HG02973 (cell line): ENCODE measurements around the gene FGF6.
"Not testable (repeated sequence)": the region's sequence is repeated elsewhere in the genome, so short reads cannot be mapped to it uniquely, and the experiment has no call there.

Experiments used
- ATAC-seq: cut with Tn5 transposase; IDR thresholded peaks from one replicate; pipeline ENCODE4 v1.9.1; 2021; ENCODE audit warnings: moderate library complexity; ENCODE audit not compliant: unreplicated experiment

Gene FGF6

DNA sequence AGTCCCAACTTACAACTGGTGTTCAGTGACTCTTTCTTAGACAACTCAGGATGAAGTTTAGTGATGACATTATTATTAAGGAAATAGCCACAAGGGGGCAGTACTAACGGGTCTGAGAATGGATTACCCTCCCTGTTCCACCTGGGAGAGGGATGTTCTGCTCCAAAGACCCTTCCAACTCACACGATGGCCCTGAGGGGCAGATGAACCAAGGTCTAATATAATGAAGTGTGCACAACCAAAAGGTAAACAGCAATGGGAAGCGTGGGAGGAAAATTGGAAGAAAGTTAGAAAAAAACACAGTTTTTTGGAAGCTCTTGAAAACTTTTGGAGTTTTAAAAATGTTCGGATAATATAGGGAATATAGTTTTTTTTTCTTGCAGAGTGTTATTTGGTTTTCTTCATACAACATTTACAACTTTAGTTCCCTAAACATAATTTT, 24.0 kb downstream of the FGF6 start:
- no peak for ATAC-seq

DNA sequence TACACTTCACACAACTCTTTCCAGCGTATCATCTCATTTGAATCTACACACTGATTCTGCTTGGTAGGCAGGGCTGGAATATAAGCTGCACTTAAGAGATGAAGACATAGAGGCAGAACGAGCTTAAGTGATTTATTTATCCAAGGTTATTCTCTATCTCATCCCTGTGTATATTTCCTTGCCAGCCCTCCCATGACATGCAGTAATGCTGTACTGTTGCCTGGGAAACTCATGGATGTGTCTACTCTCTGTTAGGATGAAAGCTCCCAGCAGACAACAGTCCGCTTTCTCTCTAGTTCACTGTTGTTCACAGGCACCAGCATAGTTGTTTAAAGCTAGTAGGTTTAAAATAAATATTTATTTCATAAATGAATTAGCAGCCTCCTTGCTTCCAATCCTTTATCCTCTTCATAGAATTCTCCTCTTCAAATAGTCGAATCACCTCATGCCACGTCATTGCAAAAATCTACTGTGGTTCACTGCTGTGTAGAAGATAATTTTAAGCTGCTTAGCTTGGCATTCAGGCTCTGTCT, 25.4 kb downstream of the FGF6 start:
- no peak for ATAC-seq

DNA sequence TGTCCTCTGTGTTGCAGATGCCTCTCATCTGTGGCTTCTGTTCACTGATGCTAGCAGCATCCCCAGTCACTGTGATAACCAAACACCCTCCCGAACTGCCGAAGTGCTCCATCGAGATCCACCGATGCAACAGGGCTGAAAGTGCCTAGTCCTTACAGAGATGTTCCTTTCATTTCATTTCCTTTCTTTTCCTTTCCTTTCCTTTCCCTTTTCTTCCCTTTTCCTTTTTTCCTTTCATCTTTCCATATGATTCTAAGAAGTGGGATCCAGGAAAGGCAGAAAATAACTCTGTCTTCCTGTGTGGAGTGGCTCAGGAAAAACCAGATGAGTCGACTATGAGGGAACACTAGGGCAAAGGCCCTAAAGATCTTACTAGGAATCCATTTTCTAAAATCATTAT, 26.7 kb downstream of the FGF6 start:
- ATAC-seq: no peak

DNA sequence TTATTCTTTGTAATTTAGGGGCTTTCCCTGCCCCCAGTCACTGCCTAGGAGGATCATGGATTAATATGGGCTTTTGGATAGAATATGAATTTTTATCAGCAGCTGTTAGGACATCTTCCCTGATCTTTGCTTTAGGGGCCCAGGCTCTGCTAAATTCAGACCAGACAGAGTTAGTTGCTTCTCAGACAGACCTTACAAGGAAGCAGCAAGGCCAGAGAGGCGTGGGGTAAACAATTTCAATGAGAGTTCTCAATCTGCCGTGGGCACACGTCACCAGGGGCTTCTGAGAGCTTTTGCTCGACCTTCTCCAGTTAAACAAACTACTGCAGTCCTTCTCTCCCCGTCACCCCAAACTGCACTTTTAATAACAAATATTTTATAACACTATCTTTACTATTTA, 27.7 kb downstream of the FGF6 start:
- ATAC-seq: no peak

DNA sequence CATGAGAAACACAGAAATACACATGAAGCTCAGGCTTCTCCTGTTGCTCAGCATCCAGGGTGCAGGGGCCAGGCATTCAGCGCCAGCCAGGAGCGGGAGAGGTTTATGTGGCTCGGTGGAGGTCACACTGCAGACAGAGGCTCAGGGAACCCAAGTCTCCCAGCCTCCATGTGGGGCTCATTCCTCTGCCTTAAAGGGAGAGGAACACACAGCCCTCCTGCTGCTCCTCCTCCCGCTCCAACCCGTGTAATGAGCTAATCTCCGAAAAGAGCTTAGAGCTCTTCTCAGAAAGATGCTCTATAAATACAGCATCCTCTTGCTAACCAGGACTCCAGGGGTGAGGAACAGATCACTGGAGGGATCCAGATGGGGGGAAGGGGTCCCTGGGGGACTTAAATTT, 28.2 kb downstream of the FGF6 start:
- ATAC-seq: no peak

DNA sequence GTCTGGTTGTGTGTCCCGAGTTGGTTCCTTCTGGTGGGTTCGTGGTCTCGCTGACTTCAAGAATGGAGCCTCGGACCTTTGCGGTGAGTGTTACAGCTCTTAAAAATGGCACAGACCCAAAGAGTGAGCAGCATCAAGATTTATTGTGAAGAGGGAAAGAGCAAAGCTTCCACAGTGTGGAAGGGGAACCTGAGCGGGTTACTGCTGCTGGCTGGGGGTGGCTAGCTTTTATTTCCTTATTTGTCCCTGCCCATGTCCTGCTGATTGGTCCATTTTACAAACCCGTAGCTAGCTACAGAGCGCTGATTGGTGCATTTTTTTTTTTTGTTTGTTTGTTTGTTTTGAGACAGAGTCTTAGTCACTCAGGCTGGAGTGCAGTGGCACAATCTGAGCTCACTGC, 29.3 kb downstream of the FGF6 start:
- ATAC-seq: no peak

DNA sequence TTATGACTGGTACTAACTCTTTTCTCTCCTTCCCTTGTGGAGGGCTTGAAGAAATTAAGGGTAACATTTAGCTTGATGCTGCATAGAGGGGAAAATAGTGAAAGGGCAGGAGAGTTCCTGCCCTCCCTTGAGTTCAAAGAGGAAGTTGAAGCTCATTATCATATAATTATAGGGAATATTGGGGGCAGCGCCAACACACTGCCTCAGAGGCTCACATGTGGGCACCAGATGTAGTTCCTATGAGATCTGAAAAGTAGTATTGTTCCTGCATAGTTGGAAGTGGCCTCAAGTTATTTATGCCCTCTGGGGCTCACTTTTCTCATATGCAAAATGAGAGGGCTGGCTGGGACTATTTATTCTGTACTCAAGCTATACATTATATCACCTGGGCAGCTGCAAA, 33.1 kb downstream of the FGF6 start:
- no peak for ATAC-seq

DNA sequence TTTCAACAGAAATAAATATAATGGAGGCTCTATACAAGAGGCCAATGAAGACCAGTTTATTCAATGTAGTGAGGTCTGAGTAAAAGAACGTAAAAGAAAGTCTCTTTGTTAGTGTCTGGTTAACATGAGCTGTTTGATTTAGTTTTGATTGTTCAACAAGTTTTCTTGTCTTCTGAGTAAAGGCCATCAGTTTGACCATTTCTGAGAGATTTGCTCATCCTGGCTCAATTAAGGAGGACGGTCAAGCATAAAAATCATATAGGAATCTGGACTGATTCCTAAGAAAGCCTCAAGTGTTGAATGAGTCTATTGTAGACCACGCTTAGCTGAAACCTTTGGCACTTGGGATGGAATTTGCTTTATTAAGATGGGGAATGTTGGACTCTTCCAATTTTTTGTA, 33.6 kb downstream of the FGF6 start:
- no peak for ATAC-seq

DNA sequence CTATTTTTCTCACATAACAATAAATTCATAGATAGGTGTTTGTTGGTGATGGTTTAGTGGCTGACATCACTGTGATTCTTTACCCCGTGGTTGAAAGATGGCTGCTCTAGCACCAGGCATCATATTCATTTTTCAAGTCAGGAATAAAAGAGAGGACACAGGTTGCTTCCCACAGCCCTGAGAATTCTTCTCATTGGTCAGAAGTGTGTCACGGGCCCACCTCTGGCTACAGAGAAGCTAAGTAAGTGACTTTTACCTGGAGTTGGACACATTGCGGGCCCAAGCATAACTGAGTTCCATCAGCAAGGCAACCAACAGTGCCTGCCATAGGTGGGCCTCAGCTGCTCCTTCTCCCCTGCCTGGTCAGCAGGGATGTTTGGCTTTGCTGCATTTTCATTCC, 38.5 kb downstream of the FGF6 start:
- no peak for ATAC-seq

DNA sequence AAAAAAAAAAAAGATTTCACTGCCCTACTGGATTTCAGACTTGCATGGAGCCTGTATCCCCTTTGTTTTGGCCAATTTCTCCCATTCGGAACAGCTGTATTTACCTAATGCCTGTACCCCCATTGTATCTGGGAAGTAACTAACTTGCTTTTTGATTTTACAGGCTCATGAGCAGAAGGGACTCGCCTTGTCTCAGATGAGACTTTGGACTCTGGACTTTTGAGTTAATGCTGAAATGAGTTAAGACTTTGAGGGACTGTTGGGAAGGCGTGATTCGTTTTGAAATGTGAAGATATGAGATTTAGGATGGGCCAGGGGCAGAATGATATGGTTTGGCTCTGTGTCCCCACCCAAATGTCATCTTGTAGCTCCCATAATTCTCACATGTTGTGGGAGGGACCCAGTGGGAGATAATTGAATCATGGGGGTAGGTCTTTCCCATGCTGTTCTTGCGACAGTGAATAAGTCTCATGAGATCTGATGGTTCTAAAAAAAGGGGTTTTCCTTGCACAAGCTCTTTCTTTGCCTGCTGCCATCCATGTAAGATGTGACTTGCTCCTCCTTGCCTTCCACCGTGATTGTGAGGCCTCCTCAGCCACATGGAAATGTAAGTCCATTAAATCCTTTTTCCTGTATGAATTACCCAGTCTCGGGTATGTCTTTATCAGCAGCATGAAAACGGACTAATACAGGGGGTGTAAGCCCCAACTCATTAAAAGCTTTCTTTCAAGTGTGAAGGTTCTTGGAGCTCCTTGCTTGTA, 40.6 kb downstream of the FGF6 start:
- ATAC-seq: not testable (repeated sequence)

DNA sequence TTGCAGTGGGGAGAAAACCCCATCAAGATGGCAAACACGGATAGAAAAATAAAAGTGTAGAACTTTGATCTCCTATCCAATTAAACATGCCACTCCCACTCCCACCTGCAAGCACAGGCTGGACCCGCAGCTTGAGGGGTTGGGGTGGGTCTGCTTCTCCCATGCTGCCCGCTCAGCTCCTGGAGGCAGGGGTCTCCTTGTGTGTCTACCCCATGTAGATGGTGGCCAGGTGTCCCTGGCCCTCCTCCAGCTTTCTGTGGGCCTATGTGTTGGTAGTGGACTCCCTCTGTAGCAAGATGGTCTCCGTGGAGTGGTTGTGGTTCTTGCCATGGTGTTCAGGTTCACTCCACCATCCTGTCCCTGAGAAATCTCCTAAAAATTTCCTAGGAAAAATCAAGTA, 42.6 kb downstream of the FGF6 start:
- ATAC-seq: no peak

DNA sequence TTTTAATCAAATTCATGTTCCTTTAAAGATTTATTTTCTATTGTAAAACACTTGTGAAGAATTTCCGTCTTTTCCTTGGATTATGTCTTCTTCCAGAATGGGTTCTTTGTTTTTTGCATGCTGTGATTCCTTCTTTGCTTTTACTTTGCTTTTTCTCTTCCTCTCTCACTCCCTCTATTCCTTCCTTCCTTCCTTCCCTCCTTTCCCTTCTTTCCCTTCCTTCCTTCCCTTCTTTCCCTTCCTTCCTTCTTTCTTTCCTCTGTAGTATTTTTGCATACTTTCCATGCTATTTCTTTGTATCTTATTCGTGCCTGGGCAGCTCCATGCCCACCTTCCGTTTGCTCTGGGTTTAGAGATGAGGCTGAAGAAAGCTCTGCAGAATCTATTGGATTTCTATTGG, 44.5 kb downstream of the FGF6 start:
- no peak for ATAC-seq

DNA sequence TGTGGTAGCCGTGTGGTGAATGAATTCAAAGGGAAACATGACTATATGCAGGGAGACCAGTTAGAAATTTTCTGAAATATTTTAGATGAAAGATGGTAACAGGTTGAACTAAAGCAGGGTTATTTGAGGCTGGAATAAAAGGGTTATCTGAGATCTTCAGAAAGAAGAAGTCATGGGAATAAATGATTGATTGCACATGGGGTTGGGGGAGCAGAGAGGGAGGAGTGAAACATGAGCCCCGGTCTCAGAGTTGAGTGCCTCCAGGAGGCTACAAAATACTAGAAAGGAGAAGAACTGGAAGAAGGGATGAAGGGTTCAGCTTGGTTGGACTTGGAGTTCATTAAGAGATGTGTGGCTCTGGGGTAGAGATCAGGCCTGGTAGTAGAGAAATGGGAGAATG, 49.8 kb downstream of the FGF6 start:
- ATAC-seq: no peak

DNA sequence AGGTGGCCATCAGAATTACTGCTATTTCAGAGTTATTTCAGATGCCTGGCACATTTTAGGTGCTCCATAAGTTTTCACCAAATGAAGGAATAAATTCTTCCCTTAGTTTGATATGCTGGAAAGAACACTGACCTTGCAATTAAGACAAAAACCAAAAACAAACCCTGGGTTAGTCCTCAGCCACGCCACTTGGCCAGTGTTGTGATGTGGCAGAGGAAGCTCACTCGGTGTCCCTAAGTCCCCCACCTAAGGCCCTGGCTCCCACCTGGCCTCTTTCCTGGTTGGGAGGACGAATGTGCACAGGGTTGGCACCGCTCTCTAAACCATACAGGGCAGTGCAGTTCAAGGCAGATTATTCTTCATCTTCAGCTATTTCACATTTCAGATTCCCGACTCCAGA, 52.4 kb downstream of the FGF6 start:
- no peak for ATAC-seq

DNA sequence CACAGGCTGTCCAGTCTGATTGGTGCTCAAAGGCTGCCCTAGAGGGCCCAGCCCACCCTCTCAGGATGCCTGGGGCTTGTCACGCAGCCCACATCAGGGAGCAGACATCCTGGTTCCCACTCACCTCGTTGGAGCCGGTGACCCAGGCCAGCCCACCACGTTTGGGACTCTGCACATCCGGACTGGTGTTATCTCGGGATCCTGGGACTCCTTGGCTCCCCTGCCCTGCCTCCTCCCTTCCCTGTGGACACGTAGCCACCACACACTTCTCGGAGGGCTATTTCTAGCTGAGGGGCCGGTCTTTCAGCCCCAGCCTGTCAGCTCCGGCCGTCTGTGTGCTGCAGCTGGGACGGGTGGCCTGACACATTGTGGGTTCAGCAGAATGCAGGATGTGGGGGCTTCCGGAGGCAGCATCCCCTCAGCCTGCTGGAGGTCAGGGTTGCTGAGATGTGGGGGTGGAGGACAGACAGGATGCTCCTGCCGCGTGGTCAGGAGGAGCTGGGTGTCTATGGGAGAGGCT, 53.3 kb downstream of the FGF6 start:
- no peak for ATAC-seq

DNA sequence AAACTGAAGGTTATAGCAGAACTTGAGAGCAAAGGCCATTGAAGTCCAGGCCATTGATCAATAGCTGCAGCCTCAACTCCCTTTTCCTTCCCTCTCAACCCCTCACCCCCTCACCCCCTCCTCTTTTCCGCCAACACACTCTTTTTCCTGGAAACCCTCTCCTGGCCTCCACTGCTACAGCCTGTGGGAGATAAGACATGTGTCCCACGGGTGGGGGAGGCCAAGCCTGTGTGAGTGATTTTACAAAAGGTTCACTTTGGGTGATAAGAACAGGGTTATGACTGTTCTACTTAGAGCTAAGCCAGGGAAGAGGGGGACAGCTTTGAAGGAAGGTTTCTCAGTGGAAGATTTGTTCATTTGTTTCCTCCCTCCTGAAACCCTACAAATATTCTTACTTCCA, 57.0 kb downstream of the FGF6 start:
- ATAC-seq: no peak

DNA sequence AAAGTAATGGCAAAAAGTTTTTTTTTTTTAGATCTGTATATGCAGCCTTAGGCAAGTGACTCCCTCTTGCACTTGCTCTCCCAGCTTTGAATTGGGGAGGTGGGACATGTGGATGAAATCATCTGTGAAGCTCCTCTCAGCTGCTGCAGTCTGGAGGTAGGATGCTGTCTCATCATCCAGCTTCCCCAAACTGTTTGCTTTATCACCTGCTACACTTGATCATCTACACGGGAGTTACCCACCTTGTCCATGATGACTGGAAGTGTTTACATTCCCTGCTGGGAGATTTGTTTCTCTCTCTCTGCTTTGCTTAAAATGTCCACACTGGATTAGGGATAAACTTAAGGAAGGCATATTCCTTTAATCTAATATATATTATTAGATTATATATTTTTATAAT, 57.6 kb downstream of the FGF6 start:
- no peak for ATAC-seq

DNA sequence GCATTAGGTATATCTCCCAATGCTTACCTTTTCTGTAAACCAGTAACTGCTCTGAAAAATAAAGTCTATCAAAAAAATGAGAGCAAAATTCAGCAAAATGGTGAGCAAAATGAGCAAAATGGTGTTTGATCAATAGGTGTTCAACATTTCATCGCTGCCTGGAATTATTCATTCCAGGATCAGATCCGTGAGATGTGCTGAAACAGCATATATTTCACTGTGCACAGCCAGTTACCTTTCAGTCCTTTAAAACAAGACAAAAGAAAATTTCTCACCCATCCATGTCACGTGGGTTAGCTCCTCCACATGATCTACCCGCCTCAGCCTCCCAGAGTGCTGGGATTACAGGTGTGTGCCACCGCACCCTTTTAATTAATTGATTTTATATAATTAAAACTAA, 58.0 kb downstream of the FGF6 start:
- no peak for ATAC-seq

DNA sequence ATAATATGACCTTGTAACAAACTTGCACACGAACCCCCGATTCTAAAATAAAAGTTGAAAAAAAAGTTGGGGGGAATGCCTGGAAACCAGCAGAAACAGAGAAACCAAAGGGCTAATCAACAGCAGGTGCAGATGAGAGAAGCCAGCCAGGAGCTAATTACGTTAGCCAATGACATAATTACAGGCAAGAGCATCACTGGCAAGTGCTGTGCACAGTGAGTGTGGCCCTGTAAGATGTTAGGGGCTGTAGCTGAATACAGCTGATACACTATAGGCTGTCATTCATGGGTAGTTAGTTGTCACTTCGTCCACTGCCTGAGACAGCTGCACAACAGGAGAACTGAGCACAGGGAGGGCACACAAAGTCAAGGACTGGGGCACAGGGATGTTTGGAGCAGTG, 58.8 kb downstream of the FGF6 start:
- ATAC-seq: no peak
